ENCODE measurements around the gene RNF115.
"Not testable (repeated sequence)": the region's sequence is repeated elsewhere in the genome, so short reads cannot be mapped to it uniquely, and the experiment has no call there.

RNF115 gene

DNA sequence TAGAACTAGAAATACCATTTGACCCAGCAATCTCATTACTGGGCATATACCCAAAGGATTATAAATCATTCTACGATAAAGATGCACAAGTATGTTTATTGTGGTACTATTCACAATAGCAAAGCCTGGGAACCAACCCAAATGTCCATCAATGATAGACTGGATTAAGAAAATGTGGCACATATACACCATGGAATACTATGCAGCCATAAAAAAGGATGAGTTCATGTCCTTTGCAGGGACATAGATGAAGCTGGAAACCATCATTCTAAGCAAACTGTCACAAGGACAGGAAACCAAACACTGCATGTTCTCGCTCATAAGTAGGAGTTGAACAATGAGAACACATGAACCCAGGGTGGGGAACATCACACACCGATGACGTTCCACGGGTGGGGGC, 97.7 kb downstream of the RNF115 start:
- not testable (repeated sequence) for DNase-seq

DNA sequence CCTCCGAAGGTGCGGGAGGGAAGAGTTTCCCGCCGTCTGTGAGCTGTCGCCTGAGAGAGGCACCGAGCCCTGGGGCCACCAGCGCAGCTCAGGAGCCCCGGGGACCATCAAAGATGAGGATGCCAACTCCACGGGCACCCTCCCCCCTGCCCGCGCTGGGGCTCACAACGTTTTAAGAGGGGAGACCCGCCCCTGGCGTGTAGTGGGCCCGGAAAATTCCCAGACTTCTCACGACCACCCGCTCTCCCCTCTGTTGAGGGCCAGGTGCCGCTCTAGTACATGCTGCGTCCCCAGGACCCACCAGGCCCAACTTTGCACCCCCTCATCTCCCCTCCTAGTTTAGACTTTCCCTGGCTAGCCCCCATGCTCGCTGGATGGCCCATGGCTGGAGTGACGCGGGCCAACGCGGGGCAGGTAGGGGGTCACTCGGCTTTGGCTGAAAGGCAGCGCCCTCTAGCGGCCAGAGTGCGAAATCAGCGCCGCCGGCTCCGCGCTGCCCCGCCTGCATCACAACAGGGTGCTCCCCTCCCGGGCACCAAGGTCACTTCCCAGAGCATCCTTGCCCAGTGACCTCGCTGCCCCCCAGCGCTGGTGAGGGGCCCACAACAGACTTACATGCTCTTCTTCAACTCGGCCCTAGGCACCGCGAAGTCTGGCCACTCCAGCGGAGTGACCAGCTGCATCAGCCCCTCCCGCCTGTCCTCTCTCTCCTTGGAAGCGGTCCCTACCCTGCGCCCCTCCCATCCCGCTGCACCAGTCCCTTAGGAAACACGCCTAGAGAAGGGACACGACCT, 102.8 kb downstream of the RNF115 start:
- peak; percentile 18 for DNase-seq

DNA sequence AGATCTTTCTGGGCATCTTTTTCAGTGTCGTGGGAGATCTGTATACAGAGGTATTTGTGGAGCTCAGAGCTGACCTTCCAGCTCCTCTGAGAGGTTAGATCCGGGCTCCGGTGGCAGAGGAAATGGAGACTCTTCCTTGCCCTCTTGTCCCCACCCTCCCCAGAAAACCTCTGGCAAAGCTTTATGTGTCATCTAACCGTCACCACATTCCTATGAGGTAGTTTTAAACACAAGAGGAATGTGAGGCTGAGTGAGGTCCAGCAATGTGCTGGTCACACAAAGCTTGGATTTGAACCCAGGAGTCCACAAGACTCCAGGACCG, 103.4 kb downstream of the RNF115 start:
- no peak for DNase-seq

DNA sequence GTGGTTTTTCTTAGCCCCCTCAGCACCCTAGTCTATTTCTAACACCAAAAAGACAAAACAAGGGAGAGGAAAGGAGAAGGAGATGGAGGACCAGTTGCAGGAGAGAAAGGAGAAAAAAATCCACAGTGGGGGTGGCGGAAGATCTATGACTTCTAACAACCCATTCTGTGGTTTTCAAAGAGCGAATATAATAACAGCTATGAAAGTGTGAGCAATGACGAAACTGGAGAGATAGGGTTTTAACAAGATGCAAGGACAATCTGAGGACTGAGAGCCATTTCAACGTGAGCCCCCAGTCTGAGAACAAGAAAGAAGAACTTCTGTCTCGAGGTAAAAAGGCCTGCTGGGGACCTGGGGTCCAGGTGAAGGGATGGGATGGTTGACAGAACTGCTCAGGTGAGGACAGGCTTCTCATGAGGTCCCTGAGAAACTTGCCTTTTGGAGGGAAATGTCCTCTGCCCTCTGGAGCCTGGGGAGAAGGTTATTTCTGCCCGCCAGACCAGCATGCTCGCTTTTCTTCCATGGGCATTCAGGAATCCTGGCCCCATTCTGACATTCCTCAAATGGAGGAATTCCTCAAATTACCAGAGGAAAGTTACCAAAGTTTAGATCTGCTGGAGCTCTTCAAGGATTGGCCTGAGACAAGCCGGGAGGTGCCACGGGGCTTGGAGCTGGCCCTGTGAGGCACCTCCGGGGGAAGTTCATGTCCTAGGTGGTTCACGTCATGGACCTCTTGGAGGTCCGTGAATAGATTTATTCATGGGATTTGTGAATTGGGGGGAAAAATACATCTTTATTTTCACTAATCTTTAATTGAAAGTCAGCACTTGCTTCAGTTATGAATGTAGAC, 104.4 kb downstream of the RNF115 start, which contains the start of gene CD160:
Gene CD160 (plus strand): TSS at position 270 of the 850 bp plus-strand sequence. CDS start 8,829 bp downstream, outside the sequence.
- DNase-seq: no peak

DNA sequence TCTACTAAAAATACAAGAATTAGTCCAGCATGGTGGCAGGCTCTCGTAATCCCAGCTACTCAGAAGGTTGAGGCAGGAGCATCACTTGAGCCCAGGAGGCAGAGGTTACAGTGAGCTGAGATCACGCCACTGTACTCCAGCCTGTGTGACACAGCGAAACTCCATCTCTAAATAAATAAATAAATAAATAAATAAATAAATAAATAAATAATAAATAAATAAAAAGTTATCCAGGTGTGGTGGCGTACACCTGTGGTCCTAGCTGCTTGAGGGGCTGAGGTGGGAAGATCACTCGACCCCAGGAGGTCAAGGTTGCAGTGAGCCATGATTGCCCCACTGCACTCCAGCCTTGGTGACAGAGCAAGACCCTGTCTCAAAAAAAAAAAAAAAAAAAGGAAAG, 105.4 kb downstream of the RNF115 start:
- not testable (repeated sequence) for DNase-seq

DNA sequence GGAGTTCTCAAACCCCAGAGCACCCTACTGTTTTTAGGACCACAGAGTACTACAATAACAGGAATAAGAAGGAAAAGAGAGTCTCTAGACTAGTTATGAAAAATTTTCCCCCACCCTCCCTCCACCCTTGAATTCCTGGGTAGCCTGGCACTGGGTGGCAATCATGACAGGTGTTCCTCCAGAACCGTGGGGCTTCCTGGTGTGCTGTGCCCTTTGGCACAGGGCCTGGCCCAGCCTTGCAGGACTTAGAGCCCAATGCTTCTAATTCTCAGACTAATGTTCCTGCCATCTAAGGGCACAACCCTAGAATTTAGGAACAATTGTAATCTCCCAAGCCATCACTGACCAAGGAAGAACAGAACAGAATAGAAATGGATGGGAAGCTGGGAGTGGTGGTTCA, 106.1 kb downstream of the RNF115 start:
- no peak for DNase-seq

DNA sequence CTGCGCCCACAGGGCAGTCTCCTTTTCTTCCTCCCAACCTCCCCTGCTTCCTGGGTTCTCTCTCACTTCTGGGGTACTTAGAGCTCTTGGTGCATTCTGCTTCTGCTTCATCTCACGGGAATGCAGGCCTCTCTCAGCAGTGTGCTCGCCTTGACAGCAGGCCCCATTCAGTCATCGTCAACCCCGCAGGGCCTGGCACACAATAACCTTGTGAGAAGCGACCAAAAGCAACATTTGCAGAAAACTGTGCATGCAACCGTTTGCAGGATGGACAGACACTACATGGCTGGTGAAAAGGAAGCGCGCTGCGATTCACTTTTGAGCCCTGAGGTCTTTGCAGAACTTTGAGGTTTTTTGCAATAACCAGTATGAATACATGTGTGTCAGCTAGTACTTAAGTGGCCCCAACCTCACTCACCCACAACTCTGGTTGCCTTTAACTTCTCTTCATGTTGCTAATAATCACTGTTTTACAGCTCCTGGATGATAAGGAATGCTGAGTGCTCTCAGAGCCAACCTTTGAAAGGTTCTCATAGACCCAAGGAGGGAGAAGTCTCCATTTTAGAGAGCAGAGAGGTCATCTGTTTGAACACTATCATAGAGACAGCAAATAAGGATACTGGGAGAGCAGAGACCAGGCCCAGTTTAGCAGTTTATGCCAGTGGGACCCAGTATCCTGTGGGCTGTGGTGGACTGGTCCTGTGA, 107.1 kb downstream of the RNF115 start:
- no peak for DNase-seq

DNA sequence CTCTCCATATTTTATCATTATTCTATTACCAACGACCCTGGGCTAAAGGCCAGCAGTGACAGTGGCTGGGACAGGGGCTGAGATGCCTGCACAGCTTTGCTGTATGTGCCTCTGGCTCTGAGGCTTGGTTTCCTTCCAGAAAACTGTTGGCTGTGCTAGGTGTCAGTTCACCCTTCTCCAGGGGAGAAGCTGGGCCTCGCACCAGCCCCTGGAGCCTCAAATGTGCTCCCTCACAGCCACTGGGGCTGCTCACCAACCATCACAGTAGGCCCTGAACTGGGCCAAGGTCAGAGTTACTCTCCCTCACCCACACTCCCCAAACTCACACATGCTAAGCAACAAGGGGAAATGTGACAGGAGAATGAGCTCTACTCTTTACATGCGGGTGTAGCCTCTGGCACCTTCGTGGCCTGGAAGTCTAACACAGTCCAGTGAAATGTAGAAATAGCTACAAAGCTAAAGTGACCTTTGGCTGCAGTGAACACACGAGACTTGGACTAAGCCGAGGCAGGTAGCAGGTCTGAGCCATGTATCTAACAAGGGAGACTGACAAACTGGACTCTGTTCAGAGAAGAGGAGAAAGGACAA, 109.3 kb downstream of the RNF115 start:
- DNase-seq: no peak

DNA sequence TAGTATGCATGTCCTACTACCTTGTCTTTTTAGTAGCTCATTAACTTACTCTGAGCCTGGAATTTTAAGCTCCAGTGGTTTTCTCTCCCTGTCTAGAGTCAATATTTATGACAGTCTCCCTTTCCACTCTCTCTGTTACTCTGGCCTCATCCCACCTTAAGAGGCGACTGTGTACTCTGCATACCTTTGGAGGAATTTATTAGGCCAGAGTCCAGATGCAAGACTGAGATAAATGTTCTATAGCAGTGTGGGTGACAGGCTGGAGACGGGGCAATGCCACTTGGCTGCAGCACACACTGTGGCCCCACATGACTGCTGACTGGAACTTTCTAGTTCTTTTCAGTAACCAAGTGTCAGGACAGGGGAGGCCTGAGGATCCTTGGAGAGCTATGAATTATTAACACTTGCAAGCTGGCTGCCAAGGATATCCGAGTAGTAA, 112.7 kb downstream of the RNF115 start:
- no peak for DNase-seq

DNA sequence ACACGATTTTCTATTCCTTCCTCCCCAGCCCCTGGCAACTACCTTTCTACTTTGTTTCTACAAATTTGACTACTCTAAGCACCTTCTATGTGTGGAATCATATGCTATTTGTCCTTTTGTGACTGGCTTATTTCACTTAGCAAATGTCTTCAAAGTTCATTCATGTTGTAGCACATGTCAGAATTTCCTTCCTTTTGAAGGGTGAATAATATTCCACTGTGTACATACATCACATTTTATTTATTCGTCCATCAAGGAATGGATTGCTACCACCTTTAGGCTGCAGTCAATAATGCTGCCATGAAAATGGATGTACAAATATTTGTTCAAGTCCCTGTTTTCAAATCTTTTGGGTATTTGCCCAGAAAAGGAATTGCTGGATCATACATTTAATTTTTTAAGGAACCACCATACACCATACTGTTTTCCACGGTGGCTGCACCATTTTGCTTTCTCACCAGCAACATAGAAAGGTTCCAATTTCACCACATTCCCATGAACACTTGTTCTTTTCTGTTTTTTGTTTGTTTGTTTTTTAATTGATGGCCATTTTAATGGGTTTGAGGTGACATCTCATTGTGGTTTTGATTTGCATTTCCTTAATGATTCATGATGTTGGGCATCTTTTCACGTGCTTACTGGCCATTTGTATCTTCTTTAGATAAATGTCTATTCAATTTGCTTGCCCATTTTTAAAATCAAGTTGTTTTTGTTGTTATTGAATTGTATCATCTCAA, 113.4 kb downstream of the RNF115 start:
- DNase-seq: no peak

DNA sequence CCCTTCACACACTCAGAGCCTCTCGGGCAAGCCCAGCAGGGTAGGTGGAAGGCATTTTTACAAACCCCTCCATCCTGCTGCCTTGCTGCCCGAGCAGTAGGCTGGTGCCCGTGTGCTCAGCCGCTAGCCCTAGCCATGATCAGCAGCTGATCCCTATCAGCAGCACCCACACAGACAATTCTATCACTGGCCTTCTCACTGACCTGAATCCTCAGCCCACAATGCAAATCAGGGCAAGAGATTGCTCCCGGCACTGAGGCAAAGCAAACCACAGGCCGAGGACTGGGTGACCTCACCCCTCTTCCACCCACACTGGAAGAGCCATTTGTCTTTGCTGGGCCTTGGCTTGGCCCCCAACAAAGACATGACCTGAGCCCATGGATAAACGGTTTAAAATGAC, 115.8 kb downstream of the RNF115 start:
- no peak for DNase-seq

DNA sequence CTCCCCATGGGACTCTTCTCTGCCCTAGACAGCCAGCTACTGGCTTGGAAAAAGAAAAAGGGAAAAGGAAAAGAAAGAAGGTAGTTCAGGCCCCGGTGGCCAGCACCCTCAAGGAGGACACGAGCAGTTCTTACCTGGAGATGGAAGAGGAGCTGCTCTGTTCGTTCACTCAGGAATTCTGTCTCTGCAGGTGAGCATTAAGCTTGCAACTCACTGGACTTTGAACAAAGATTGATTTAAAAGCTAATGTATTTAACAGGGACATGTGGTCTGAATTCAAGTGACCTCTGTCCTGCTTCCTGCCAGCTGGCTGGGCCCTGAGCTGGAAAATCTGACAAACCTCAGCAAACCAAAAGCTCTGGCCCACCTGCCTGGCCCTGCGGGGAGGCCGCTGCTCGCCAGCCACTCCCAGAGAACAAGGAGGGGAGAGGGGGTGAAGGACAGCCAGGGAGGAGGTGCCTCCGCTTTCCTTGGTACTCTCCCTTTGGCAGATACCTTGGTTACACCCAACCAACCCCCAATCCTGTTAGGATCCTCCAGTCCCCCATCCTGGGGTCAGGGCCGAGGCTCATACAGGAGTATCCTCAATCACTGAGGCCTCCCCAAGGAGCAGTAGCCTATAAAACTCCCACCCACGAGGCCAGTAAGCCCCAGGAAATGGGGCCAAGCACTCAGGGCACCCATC, 116.6 kb downstream of the RNF115 start, which contains the start of gene PDZK1:
Gene PDZK1 (minus strand): TSS at position 186 of the 685 bp plus-strand sequence. CDS start 19,347 bp downstream, outside the sequence.
- no peak for DNase-seq

DNA sequence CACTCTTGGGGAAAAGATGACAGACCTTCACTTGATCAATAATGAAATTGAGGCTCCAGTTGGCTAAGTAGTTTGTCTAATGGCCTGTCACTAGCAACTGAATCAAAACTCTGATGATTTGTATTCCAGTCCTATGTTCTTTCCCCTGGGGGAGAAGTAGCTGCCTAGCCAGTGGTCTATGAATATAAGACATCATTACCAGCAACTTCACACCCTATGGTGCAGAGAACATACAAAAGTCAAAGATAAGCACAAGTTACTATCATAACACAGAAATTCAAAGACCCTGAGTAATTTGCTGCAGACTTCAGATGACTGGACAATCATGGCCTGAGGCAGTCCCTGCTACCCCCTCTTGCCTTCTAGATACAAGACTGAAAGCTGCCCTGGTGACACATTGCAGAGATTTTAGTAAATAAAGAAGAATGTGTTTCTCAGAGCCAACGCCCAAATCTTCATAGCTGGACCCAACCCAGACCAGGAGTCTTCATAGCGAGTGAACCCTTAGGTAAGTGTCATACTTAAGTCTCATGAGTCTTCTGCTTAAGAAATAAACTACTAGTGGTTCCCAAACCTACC, 117.7 kb downstream of the RNF115 start:
- peak; percentile 28 for DNase-seq

DNA sequence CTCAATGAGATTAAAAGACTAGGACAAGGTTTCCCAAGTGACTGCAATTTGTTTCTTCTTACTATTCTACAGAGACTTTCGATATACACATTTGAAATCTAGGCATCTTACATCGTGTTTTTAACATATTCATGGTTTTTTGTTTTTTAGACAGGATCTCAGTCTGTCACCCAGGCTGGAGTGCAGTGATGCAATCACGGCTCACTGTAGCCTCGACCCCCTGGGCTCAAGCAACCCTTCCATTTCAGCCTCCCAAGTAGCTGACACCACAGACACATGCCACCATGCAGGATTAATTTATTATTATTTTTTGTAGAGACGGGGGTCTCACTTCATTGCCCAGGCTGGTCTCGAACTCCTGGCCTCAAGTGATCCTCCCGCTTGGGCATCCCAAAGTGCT, 118.3 kb downstream of the RNF115 start:
- no peak for DNase-seq

DNA sequence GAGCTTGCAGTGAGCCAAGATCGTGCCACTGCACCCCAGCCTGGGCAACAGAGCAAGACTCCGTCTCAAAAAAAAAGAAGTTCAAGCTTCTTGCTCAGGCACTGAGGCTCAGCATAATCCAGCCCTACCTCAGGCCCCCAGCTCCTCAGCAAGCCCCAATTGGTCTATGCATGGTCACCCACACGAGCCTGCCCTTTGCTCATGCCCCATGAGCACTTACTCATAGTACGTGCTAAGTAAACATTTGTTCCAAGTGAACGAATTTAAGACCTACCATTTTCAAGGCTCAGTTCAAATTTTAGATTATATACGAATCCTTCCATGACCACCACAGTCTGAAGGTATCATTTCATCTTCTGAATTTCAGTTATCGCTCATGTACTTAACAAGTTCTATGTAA, 121.1 kb downstream of the RNF115 start:
- DNase-seq: no peak

DNA sequence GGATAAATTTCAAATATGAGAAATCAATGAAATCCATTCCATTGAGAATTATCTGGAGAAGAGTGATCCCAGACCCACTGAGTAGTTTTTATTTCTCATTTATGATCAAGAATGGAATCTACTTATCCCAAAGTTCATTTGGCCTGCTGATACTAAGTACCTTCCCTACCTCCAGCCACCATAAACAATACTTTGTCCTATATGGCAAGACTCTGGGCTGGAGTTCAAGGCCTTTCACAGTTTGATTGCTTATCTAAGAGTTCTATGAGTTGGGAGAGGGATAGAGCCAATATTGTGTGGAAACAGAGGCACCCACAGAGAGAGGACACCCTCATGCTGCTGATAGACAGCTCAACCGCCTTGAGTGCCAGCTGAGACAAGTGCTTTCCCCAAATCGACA, 121.8 kb downstream of the RNF115 start:
- no peak for DNase-seq

DNA sequence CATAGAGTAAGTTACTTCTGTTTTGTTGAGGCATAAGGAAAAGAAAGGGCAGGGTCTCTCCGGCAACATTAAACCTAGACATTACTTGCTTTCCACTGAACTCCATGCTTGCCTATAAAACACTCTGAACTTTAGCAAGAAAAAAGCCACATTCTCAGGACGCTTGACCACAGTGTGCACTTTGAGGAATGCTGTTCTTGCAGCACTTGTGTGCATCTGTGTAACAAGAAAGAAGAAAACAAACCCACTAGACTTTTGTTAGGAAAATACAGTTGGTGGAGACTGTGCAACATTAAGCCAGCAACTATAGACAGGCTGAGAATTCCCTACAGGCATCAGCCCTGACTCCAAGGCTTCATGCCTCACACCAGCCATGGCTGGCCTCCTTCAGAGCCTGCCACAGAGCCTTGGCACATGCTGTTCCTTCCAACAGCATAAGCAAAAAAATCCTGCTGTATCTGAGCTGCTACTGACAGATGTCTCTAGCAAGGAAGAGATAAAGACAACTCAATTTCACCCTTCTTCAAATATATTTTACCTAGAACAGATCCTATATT, 122.5 kb downstream of the RNF115 start:
- DNase-seq: no peak

DNA sequence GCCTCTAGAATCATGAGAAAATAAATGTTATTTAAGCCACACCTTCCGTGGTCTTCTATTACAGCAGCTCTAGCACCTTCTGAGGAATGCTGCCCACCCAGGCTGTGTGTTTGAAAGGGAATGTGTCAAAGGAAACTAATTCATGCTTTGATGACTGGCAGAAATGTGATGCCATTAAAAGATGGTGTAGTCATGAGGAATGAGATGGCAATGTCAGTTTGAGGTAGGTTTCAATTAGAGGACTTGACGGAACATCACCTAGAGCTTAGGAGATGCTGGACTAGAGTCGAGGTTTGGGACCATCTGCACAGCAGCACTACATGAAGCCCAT, 127.3 kb downstream of the RNF115 start:
- no peak for DNase-seq

DNA sequence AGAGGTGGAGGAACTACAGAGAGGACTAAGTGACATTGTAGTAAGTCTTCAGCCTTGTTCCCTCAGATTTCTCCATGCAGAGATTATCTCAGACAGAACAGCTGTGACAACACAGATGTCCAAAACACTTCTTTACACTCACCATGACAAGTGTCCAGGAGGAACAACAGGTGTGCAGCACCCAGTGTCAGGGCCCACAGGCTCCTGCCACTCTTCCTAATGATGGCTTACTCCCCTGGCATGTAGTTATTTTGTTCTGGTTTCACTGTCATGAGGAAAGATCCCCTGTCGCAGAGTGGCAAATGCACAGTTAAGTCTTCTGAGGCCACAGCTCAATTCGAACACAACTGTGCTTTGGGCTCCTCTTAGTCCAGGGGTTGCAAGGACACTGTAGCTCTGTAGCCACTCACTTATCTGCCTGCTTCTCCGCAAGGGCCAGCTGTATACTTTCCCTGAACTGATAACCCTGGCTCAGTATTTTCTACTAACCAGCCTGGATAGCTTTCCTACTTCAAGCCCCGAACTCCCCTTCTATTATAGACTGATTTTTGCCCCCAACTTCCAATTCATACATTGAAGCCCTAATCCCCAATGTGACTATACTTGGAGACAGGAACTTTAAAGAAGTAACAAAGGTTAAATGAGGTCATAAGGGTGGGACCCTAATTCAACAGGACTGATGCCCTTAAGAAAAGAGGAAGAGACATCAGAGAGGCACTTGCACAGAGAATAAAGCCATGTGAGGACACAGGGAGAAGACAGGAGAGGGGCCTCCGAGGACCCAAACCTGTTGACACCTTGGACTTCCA, 127.9 kb downstream of the RNF115 start:
- no peak for DNase-seq

DNA sequence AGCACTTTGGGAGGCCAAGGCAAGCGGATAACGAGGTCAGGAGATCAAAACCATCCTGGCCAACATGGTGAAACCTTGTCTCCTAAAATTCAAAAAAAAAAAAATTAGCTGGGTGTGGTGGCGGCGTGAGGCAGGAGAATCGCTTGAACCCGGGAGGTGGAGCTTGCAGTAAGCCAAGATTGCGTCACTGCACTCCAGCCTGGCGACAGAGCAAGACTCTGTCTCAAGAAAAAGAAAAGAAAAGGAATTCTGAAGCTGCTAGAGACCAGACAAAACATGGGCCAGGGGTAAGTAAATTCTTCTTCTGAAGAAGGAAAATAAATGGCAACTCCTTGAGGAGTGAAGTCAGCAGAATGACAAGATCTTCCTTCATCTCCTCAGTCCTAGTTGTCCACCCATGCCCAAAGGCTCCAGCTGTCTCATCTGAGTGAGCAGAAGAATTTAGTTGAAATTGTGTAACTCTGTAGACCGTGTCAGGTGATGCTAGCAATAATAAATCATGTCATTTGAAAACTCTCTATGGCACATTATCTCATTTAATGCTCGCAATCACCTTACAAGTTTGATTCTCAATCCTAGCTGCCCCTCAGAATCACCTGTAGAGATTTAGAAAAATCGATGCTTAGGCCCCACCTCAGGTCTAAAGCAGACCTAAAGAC, 131.0 kb downstream of the RNF115 start:
- no peak for DNase-seq
